ENCODE measurements around the gene BTN1A1.
"Not testable (repeated sequence)": the region's sequence is repeated elsewhere in the genome, so short reads cannot be mapped to it uniquely, and the experiment has no call there.

BTN1A1 gene, protein sequence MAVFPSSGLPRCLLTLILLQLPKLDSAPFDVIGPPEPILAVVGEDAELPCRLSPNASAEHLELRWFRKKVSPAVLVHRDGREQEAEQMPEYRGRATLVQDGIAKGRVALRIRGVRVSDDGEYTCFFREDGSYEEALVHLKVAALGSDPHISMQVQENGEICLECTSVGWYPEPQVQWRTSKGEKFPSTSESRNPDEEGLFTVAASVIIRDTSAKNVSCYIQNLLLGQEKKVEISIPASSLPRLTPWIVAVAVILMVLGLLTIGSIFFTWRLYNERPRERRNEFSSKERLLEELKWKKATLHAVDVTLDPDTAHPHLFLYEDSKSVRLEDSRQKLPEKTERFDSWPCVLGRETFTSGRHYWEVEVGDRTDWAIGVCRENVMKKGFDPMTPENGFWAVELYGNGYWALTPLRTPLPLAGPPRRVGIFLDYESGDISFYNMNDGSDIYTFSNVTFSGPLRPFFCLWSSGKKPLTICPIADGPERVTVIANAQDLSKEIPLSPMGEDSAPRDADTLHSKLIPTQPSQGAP

DNA sequence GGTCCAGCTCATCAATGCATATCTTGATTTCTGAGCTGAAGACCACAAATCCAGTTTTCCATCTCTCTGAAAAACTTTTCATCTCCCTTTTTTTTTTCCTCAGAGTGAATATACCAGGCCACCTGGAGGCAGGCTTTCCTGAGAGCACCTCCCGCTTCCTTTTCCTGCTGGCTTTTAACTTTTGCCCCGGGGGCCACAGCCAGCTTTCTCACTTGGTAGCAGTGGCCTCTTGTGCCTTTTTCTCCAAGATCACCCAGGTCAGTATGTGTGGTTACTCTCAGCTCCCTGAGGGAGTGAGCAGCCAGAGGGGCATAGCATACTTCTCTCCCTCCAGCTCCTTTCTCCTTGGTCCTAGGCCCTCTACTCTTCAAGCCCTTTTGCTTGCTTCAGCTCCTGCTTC is at the start of gene BTN1A1:
Gene BTN1A1 (plus strand): TSS at position 202 of the 400 bp plus-strand sequence. CDS start 984 bp downstream, outside the sequence.
- no peak for DNase-seq

- DNase-seq = no peak
These were observed 47.4 kb upstream of the BTN1A1 start for GRCh38 chr6:26452631-26453235.

- no peak for DNase-seq
These were observed 45.5 kb upstream of the BTN1A1 start for GRCh38 chr6:26454631-26455030.

DNA sequence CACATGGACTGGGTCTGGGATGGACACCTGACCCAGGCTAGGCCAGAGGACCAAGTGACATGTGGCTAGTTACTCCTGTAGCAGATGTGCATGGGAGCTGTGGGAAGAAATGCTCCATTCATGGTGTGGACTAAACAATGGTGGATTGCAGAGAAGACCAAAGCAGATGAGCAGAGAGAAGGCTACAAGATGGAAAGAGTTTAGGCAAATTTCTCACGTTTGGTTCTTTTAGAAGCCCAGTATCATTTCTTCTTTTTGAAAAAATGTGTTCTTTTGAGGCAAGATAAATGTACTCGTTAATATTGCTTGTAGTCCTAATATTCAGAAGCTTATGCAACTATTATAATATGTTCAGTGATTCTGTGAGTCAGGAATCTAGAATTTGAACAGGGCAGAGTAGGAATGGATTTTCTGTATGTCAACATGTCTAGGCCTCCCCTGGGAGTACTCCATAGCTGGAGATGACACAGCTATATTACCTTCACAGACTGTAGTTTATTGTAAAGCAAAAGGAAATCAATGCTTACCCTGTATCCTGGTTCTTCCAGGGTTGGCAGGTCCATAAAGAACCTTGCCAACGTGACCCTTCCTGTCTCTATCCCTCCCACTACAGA is 44.6 kb upstream of the BTN1A1 start:
- no peak for DNase-seq

DNA sequence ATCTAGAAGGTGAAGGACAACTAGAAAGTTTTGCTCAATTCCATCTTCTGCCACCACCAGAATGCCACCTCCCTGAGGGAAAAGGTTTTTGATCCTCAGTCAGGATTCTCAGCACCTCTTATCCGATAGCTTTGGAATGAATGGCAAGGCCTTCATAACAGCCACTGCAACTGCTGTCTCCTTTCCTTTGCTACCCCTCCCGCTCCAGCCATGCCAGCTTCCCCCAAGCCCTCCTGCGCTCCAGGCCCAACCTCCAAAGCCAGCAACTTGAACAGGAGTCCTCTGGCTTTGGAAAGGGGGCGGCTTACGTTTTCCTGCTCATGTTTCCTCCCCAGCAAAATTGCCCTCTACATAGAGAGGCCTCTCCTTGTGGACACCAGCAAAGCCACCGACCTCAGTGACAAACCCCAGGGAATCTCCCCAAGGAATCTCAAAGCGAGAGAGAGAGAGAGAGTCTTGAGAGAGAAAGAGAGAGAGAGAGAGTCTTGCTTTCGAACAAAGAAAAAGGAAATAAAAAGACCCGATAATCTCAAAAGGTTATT is 42.8 kb upstream of the BTN1A1 start:
- DNase-seq = no peak

DNA sequence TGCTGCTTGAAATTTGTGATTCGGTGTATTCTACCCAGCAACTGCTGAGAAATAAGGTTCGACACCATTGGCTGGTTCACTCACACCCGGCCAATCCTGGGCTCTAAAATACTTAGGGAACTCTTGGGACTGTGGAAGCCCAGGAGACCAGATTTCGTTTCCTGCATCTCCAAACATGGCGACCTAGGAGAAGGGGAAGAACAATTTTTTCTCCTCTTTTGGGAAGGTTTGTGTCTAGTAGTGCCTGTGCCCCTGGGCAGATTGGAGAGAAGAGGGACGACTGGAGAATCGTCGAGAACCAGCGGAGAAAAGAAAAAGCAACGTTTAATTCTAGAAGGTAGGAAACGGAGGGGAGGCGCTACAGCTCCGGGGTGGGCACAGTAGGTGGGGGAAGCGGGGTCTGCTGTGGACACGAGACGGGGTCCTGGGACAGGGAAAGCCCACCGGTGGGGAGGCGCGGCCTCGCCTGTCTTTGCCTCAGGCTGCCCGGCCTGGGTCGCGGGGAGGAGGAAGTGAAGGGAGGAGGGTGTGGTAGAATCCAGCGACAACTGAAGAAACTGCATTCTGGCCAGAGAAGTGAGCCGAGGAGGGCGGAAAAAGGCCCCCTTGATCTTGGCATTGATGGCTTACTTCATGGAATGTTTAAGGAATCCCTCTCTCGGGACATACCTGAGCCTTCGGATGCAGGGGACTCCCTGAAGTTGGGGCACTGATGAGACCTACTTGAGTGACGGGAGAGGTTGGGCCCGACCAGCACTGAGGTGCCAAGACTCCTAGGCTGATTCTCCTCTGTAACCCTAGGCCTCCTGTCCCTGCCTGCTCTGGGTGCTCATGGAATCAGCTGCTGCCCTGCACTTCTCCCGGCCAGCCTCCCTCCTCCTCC is 42.1 kb upstream of the BTN1A1 start, which contains the start of gene BTN2A1:
Gene BTN2A1 (plus strand): TSS at position 150 of the 883 bp plus-strand sequence. CDS start 682 bp downstream, at position 832.
- peak; percentile 42 for DNase-seq

GRCh38 chr6:26459023-26459810 is 40.9 kb upstream of the BTN1A1 start:
- DNase-seq = no peak

DNA sequence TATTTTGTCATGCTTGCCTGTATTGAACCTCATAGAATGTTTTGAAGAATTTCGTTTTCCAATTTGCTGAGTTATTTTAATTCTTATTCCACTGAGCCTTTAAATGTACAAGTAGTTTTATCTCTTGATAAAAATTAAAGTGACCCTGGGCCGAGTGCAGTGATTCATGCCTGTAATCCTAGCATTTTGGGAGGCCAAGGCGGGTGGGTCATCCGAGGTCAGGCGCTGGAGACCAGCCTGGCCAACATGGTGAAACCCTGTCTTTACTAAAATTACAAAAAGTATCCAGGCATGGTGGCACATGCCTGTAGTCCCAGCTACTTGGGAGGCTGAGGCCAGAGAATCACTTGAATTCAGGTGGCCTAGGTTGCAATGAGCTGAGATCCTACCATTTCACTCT is 38.8 kb upstream of the BTN1A1 start:
- DNase-seq = not testable (repeated sequence)

GRCh38 chr6:26464014-26464413 is 36.1 kb upstream of the BTN1A1 start:
- DNase-seq = no peak

DNA sequence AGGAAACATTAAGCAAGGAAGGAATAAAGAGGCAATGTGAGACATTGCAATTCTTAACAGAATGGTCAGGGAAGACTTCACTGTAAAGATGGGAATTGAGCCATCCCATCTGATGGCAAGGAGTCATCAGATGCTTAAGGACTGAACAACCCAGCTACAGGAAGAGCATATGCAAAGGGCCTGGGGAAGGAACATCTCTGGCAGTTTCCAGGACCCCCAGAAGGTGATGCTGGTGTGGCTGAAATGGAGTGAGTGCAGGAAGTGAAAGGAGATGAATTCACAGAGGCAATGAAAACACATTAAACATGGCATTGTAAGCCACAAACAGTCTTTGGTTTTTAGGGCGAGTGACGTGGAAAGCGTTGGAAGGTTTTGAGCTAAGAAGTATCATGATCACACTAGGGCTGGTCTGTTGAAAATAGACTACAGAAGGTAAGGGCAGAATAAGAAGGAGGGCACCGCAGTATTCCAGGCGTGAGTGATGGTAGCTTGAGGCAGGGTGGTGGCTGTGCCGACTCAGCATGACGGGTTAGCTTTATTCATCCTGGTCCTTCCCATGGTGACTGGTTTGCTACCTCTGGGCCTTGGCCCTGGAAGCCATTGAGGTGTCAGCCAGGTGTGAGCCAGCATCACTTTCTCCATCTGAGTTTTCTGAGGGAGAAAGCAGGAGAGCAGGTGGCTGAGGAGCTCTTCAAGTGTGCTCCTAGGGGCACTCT is 35.5 kb upstream of the BTN1A1 start:
- DNase-seq = no peak

DNA sequence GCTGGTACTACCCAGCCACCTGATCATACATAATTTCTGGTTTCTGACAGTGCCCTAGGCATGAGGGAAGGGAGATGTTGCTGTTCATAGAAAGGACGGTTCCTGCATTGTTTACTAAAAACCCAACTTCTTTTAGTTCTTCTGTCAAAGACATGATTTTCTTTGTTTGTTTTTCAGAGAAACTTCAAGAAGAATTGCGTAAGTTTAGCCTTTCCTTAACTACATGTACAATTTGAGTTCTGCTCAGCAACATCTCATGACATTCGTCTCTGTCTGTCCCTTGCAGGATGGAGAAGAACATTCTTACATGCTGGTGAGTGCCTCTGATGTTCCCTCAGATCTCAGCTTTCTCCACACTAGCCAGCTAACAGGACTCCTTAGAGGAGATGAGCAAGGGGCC is 34.3 kb upstream of the BTN1A1 start:
- no peak for DNase-seq

DNA sequence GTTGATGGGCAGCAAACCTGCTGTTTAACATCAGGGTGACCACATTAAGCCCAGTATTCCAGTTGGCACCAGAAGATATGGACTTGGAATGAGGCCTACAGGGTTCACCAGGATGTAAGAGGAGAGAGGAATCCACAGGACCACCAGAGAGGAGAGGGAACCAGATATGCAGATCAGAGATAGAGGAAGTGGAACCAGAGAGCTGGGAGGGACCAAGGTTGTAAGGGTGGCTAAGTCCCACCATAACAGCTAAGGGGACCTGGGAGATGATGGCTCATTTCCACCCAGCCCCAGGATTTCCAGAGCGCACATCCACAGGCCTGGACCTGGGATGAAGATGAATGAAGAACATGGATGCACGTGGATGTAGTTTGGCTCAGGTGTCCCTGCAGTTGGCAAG is 31.3 kb upstream of the BTN1A1 start:
- DNase-seq = no peak

GRCh38 chr6:26470643-26471042 is 29.5 kb upstream of the BTN1A1 start:
- no peak for DNase-seq

- DNase-seq = no peak
These were observed 28.1 kb upstream of the BTN1A1 start for GRCh38 chr6:26471970-26472369.

- DNase-seq = no peak
These were observed 27.4 kb upstream of the BTN1A1 start for GRCh38 chr6:26472549-26473290.

GRCh38 chr6:26473429-26473757 is 26.7 kb upstream of the BTN1A1 start:
- DNase-seq = no peak

- peak; percentile 58 for DNase-seq
These were observed 26.2 kb upstream of the BTN1A1 start for GRCh38 chr6:26473758-26474438.

DNA sequence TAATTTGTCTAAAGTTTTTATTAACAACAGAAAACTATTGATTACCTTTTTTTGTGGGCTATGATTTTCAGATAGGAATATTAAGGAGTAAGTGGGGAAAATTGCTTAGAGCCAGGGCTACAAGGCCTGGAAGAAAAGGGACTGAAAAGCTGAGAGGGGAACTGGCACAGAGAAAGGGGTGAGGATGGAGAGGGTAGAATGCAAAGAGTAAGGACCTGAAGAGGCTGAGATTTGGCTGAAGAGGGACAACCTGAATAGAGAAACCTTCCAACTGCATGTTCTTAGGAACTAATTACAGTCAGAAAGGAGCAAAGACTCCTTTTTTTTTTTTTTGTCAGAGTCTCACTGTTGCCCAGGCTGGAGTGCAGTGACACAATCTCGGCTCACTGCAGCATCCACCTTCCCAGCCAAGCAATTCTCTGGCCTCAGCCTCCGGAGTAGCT is 25.6 kb upstream of the BTN1A1 start:
- no peak for DNase-seq
